ENCODE measurements around the gene PIP5KL1. TPM values are rescaled to one million over a fixed set of nuclear protein-coding genes. Genes with fewer than 3 reads are reported as not detected.

The PIP5KL1 gene
- total RNA-seq, 6 experiments from 2014 or later, result 0.58 to 0.81 (median 0.70) TPM; not detected in 3

GRCh38 chr9:127877566-127877998, 53.0 kb downstream of the PIP5KL1 start, which contains the start of gene AK1:
Gene AK1, minus strand, starts transcription at chr9:127877675. Its CDS starts 3,058 bp downstream, at chr9:127874617.
- peak; percentile 87 to 88 (median 88) for DNase-seq
- Histone ChIP-seq H3K27ac (peak within 1 kb of the TSS in 1 of 3 donors; percentile 53), H3K4me1 (peaks cover 0 to 29% (median 14%) of the 10 kb centered on the region in 4 donors), H3K9me3 (no peaks in the 10 kb centered on the region), H3K36me3 (peaks cover 0 to 4% (median 0%) of the 10 kb centered on the region in 4 donors), H3K4me3 (peak within 1 kb of the TSS; percentile 63 to 73 (median 70)), H3K27me3 (no peaks in the 10 kb centered on the region)
- 0% methylated on average over 18 of the region's 44 CpGs for WGBS (ENCODE audit: insufficient coverage, low coverage, low lambda C conversion rate, missing lambda C conversion rate)
- peak; percentile 79 to 90 (median 81) for ATAC-seq
- TF ChIP-seq, protein P1, sequence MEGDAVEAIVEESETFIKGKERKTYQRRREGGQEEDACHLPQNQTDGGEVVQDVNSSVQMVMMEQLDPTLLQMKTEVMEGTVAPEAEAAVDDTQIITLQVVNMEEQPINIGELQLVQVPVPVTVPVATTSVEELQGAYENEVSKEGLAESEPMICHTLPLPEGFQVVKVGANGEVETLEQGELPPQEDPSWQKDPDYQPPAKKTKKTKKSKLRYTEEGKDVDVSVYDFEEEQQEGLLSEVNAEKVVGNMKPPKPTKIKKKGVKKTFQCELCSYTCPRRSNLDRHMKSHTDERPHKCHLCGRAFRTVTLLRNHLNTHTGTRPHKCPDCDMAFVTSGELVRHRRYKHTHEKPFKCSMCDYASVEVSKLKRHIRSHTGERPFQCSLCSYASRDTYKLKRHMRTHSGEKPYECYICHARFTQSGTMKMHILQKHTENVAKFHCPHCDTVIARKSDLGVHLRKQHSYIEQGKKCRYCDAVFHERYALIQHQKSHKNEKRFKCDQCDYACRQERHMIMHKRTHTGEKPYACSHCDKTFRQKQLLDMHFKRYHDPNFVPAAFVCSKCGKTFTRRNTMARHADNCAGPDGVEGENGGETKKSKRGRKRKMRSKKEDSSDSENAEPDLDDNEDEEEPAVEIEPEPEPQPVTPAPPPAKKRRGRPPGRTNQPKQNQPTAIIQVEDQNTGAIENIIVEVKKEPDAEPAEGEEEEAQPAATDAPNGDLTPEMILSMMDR (IDR thresholded peaks at IDR 0.05), result no peak
- peak; percentile 59 for TF ChIP-seq POLR2A (IDR thresholded peaks at IDR 0.05)
- intact Hi-C loops (cut with DNase I), result loop anchor here (10.0 kb wide), 2 partner anchors 63 to 143 kb away; partner anchors contain the start of gene TOR2A (in 1 of the 2)

DNA sequence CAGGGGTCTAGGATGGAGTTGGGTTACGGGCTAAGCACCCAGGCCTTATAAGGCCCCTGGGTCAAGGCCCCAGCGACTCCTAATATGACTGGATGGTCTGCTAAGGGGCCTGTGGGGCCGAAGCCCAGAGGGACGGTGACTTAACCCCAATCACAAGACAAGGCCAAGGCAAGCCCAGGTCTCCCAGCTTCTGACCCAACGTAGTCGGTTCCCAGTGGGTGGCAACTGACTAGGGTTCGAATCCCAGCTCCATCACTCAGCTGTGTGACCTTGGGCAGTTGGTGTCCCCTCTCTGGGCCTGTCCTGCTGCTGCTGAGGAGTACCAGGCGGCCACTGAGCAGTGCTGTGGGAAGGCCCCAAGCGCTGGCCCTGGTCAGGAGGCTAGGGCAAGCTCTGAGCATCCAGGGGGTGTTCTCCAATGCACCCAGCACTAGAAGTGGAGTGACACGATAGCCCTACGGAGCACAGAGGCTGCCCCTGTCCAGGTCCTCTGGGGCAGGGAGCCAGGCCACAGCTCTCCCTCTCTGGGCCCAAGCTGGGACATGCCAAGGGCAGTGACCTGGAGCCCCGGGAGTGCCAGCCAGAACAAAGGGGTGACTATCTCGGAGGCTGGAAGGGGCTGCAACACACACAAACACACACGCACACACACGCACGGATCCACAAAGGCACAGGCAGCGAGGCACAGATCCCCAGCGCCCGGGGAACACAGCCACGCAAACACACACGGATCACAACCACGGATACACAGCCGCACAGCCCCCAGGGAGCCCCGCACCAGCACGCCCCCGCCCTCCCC, 53.6 kb downstream of the PIP5KL1 start:
- ATAC-seq (peak; percentile 49 to 74 (median 68)), DNase-seq (peak; percentile 65 to 79 (median 76))
- Histone ChIP-seq H3K27ac (peak overlapping the region in 1 of 3 donors; percentile 53), H3K36me3 (peaks cover 0 to 5% (median 0%) of the 10 kb centered on the region in 4 donors), H3K4me3 (peak overlapping the region; percentile 63 to 73 (median 70)), H3K27me3 (no peaks in the 10 kb centered on the region), H3K9me3 (no peaks in the 10 kb centered on the region), H3K4me1 (peaks cover 0 to 29% (median 14%) of the 10 kb centered on the region in 4 donors)
- intact Hi-C loops (cut with DNase I), result loop anchor here (10.0 kb wide), 2 partner anchors 62 to 142 kb away; partner anchors contain the start of gene TOR2A (in 1 of the 2)
- no CpG with 5 or more reads among the region's 26 CpGs for WGBS (ENCODE audit: insufficient coverage, low coverage, low lambda C conversion rate, missing lambda C conversion rate)
- TF ChIP-seq, protein P1 (IDR thresholded peaks at IDR 0.05), result no peak

- Histone ChIP-seq H3K36me3 (peaks cover 0 to 5% (median 0%) of the 10 kb centered on the region in 4 donors), H3K4me3 (no peak overlapping the region), H3K9me3 (no peaks in the 10 kb centered on the region), H3K4me1 (peaks cover 0 to 29% (median 14%) of the 10 kb centered on the region in 4 donors), H3K27me3 (no peaks in the 10 kb centered on the region), H3K27ac (no peak overlapping the region)
- TF ChIP-seq POLR2A (IDR thresholded peaks at IDR 0.05), result no peak
- TF ChIP-seq, protein P1 (IDR thresholded peaks at IDR 0.05), result no peak
- ATAC-seq (no peak), DNase-seq (peak in 1 of 3 donors; percentile 51)
- WGBS (ENCODE audit: insufficient coverage, low coverage, low lambda C conversion rate, missing lambda C conversion rate), result 88% methylated on average over 1 of the region's 14 CpGs
- intact Hi-C loops (cut with DNase I), result loop anchor here (10.0 kb wide), 2 partner anchors 61 to 141 kb away; partner anchors contain the start of gene TOR2A (in 1 of the 2)
Observed at GRCh38 chr9:127876026-127876763, 54.4 kb downstream of the PIP5KL1 start.

DNA sequence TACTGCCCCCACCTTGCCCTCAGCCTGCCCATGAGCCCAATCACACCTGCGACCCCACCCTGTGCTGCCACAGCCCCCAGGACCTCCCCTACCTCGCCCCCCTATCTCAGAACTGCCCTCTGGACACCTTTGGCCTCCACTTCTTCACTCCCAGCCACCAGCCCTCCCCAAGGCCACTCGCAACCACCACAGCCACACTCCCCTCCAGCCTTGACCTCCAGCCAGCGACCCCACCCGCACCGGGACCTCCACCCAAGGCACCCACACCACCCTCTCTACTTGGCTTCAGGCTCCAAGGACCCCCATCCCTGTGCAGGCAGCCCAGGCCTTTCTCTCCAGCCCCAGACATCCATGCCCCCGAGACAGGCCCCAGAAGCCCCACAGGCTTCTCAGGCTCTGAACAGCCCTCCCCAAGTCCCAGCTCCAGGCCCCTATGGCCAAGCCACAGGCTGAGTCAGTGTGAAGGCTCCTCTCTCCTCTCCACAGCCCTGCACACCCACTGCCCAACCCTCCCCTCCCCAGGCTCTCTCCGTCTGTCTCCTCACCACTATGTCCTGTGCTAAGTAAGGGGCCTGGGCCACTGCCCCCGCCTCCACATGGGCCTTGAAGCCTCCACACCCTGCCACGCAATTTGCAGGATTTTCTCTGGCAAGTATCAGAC, 55.1 kb downstream of the PIP5KL1 start:
- intact Hi-C loops (cut with DNase I), result loop anchor here (10.0 kb wide), 2 partner anchors 61 to 141 kb away; partner anchors contain the start of gene TOR2A (in 1 of the 2)
- DNase-seq, result no peak
- Histone ChIP-seq H3K4me1 (peaks cover 0 to 29% (median 14%) of the 10 kb centered on the region in 4 donors), H3K9me3 (no peaks in the 10 kb centered on the region), H3K4me3 (no peak overlapping the region), H3K36me3 (peaks cover 0 to 5% (median 0%) of the 10 kb centered on the region in 4 donors), H3K27ac (no peak overlapping the region), H3K27me3 (no peaks in the 10 kb centered on the region)
- WGBS (ENCODE audit: insufficient coverage, low coverage, low lambda C conversion rate, missing lambda C conversion rate), result 85% methylated on average over 7 of the region's 10 CpGs
- no peak for TF ChIP-seq POLR2A (IDR thresholded peaks at IDR 0.05)
- TF ChIP-seq, protein P1 (IDR thresholded peaks at IDR 0.05), result no peak
- no peak for ATAC-seq
